Activated T-cell treated with anti-CD3 and anti-CD28 coated beads, Interleukin-2, amount 50 U/mL, for 4 hours (primary cell): ENCODE measurements around the gene NPIPB2. TPM values are rescaled to one million over a fixed set of nuclear protein-coding genes. Genes with fewer than 3 reads are reported as not detected.

Experiments
- ATAC-seq, 2 donors: fragments of 200-7000 bp; cut with Tn5 transposase; one replicate each; pipeline ENCODE4 v1.10.0; 2021
- DNase-seq: peaks from one replicate; pipeline ENCODE4 v3.0.0-alpha.2; 2020
- H3K27me3 Mint-ChIP-seq: one replicate; pipeline ENCODE4 v1.8.0; 2021; ENCODE audit warnings: low read depth, mixed read lengths
- H3K36me3 Mint-ChIP-seq: one replicate; pipeline ENCODE4 v1.8.0; 2022; ENCODE audit warnings: mixed read lengths; ENCODE audit not compliant: insufficient read depth
- H3K4me1 Mint-ChIP-seq: one replicate; pipeline ENCODE4 v1.8.0; 2021; ENCODE audit warnings: low read depth, mixed read lengths
- H3K4me3 Mint-ChIP-seq: one replicate; pipeline ENCODE4 v1.8.0; 2021; ENCODE audit warnings: mild to moderate bottlenecking, moderate library complexity, mixed read lengths
- H3K9me3 Mint-ChIP-seq: one replicate; pipeline ENCODE4 v1.8.0; 2021; ENCODE audit warnings: mixed read lengths
- total RNA-seq, 3 donors: library from RNA; stranded (reverse); gene quantifications; one replicate each; pipeline ENCODE4 v1.2.1, GENCODE V29; 2021

The NPIPB2 gene
- total RNA-seq, 3 donors from 2014 or later = 4.3 to 11.7 (median 6.2) TPM

DNA sequence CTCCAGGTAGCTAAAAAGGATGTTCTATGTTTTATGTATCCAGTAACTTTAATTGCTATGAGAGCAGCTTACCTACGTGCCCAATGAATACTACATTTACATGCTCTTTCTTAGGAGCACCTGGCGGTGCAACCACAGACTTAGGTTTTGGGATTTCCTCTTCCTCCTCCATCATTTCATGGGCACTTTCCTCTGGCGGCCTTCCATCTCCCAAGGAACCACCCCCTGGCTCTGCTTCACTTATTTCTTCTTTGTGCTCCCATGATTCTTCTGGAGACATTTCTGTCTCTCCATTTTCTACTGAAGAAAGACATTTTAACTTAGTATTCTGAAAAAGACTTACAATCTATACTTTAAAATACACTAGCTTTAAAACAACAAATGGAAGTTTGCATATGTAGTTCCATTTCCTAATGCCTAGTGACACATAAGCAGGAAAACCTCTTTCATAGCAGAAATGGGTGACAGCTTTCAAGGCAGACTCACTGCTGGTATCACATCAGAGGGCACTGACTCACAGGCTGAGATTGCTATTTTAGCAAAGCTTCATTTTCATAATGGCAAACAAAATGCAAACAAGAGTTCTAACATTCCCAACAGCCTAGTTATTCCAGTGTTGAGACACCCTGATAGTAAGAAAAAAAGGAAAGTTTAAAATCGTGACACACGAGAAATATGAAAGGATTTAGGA is 45.2 kb downstream of the NPIPB2 start:
- H3K36me3 Mint-ChIP-seq = peaks cover 16% of the 10 kb centered on the region
- peak; percentile 59 to 60 for ATAC-seq
- H3K9me3 Mint-ChIP-seq = no peaks in the 10 kb centered on the region
- peaks cover 44% of the 10 kb centered on the region for H3K4me1 Mint-ChIP-seq
- H3K27me3 Mint-ChIP-seq = no peaks in the 10 kb centered on the region
- no peak for DNase-seq
- no peak overlapping the region for H3K4me3 Mint-ChIP-seq

DNA sequence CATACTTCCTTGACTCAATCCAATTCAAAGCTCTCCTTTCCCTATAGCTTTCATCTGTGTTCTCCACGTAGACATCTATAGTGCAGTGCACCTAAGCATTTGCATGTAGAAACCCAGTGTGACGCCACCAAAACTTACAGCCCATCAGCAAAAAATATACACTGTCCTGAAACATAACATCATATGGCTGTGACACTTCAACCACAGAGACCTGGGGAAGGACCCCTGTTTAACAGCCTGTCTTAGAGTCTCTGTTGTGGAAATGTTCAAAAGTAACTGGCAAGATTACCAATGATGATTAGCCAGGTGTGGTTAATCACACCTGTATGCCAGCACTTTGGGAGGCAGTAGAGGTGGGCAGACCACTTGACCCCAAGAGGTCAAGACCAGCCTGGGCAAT is 48.3 kb downstream of the NPIPB2 start:
- Mint-ChIP-seq H3K36me3 (peaks cover 19% of the 10 kb centered on the region), H3K4me3 (no peak overlapping the region), H3K27me3 (no peaks in the 10 kb centered on the region), H3K9me3 (no peaks in the 10 kb centered on the region), H3K4me1 (peaks cover 19% of the 10 kb centered on the region)
- DNase-seq = no peak
- no peak for ATAC-seq

DNA sequence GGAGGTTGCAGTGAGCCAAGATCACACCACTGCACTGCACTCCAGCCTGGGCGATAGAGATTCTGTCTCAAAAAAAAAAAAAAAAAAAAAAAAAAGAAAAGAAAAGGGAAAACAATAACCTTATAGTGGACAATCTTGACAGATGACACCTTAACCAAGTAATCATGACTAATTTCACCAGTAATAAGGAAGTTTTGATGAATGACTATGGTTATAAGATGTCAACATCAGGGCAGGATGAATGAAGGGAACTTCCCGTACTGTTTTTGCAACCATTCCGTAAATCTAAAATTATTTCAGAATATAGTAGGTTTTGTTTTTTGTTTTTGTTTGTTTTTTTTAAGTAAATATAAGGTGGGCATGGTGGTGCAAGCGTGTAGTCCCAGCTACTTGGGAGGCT is 49.1 kb downstream of the NPIPB2 start:
- H3K9me3 Mint-ChIP-seq = no peaks in the 10 kb centered on the region
- H3K4me1 Mint-ChIP-seq = peaks cover 14% of the 10 kb centered on the region
- no peak overlapping the region for H3K4me3 Mint-ChIP-seq
- ATAC-seq (no peak), DNase-seq (no peak)
- H3K27me3 Mint-ChIP-seq = no peaks in the 10 kb centered on the region
- peaks cover 16% of the 10 kb centered on the region for H3K36me3 Mint-ChIP-seq

GRCh38 chr16:11890231-11890965 is 51.4 kb downstream of the NPIPB2 start:
- Mint-ChIP-seq H3K4me1 (peaks cover 2% of the 10 kb centered on the region), H3K9me3 (no peaks in the 10 kb centered on the region), H3K36me3 (peaks cover 25% of the 10 kb centered on the region), H3K27me3 (no peaks in the 10 kb centered on the region), H3K4me3 (no peak overlapping the region)
- ATAC-seq = no peak
- no peak for DNase-seq

DNA sequence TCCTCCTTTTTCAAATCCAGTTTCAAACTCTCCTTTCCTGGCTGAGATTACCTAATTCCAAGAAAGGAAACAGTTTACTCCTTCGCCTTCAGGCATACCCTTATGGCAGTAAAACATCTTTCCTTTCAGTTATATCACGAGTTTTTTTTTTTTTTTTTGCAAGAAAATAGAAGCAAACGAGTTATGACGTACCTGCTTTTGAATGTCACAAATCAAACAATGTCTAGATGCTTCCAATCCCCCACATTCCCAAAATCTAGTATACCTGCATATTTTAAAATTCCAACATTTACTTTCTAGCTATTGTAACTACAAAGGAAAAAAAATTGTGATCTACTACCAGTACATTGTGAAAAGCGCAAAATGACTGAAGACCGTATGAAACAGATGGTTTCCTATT is 55.0 kb downstream of the NPIPB2 start:
- Mint-ChIP-seq H3K4me1 (no peaks in the 10 kb centered on the region), H3K9me3 (no peaks in the 10 kb centered on the region), H3K27me3 (no peaks in the 10 kb centered on the region), H3K4me3 (no peak overlapping the region), H3K36me3 (peaks cover 26% of the 10 kb centered on the region)
- ATAC-seq (no peak), DNase-seq (no peak)

- H3K36me3 Mint-ChIP-seq = peaks cover 31% of the 10 kb centered on the region
- no peak overlapping the region for H3K4me3 Mint-ChIP-seq
- no peak for ATAC-seq
- no peak for DNase-seq
- H3K9me3 Mint-ChIP-seq = no peaks in the 10 kb centered on the region
- no peaks in the 10 kb centered on the region for H3K27me3 Mint-ChIP-seq
- no peaks in the 10 kb centered on the region for H3K4me1 Mint-ChIP-seq
Measured at GRCh38 chr16:11884035-11884434, 57.8 kb downstream of the NPIPB2 start.

- H3K27me3 Mint-ChIP-seq = no peaks in the 10 kb centered on the region
- no peak overlapping the region for H3K4me3 Mint-ChIP-seq
- no peaks in the 10 kb centered on the region for H3K9me3 Mint-ChIP-seq
- peaks cover 21% of the 10 kb centered on the region for H3K36me3 Mint-ChIP-seq
- no peak for ATAC-seq
- DNase-seq = no peak
- H3K4me1 Mint-ChIP-seq = no peaks in the 10 kb centered on the region
Measured at GRCh38 chr16:11880007-11880406, 61.8 kb downstream of the NPIPB2 start.

DNA sequence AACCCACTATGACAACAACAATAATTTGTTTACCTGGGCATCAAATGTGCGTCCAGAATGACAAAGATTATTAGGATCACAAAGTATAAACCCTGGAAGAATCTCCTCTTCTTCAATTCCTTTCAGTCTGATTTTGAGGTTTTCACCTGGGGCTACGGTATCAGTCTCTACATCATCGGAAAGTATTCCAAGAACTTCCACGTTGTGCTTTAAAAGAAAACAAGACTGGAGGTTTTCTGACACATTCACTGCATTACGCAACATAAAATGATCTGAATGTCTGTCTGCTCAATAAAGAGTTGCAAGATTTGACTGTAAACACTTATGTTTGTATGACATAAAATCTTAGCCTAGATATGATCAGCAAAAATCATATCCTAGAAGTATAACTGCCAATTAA is 64.5 kb downstream of the NPIPB2 start:
- Mint-ChIP-seq H3K36me3 (peaks cover 19% of the 10 kb centered on the region), H3K27me3 (no peaks in the 10 kb centered on the region), H3K9me3 (no peaks in the 10 kb centered on the region), H3K4me1 (no peaks in the 10 kb centered on the region), H3K4me3 (no peak overlapping the region)
- no peak for DNase-seq
- no peak for ATAC-seq

Other genes starting within 250 kb of the NPIPB2 start
- 10 to 100 TPM; 34.3 to 39.0 (median 35.5) TPM for gene TXNDC11, start 199.2 kb downstream of the NPIPB2 start, total RNA-seq
- 10 to 100 TPM; 33.3 to 39.7 (median 38.4) TPM for gene ZC3H7A, start 144.8 kb downstream of the NPIPB2 start, total RNA-seq
- gene RSL1D1, start 90.5 kb downstream of the NPIPB2 start, total RNA-seq = 100 to 1,000 TPM; 464 to 500 (median 484) TPM
- gene GSPT1, start 26.1 kb downstream of the NPIPB2 start, total RNA-seq = 100 to 1,000 TPM; 266 to 281 (median 276) TPM
- not detected for gene TNFRSF17, start 23.2 kb upstream of the NPIPB2 start, total RNA-seq
- gene SNX29, start 34.7 kb upstream of the NPIPB2 start, total RNA-seq = 10 to 100 TPM in 1 of 3 donors, 1 to 10 TPM in 2; 8.3 to 10.6 (median 9.8) TPM